NCI-H69 (cell line): ENCODE data around the gene LRCOL1.

Experiments
- DNase-seq: peaks from one replicate; lab custom pipeline; 2025; lab: John Stamatoyannopoulos, UW

The LRCOL1 gene

DNA sequence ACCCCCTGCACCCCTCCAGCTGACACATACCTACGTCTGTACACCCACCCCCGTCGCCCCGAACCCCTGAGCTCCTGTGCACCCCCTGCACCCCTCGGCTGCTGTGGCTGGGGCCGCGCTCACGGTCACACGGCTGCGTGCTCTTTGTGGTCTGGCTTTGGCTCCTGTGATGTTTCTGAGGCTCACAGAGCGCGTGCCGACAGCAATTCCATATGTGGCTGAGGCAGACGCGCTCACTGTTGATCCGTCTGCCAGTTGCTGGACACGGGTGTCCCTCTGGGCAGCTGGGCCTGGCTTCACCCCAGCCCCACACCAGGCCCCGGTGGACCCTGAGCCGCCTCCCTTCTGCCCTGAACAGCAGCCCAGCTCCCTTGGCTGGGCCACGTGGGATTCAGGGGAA, 46.5 kb downstream of the LRCOL1 start:
- DNase-seq = no peak

DNA sequence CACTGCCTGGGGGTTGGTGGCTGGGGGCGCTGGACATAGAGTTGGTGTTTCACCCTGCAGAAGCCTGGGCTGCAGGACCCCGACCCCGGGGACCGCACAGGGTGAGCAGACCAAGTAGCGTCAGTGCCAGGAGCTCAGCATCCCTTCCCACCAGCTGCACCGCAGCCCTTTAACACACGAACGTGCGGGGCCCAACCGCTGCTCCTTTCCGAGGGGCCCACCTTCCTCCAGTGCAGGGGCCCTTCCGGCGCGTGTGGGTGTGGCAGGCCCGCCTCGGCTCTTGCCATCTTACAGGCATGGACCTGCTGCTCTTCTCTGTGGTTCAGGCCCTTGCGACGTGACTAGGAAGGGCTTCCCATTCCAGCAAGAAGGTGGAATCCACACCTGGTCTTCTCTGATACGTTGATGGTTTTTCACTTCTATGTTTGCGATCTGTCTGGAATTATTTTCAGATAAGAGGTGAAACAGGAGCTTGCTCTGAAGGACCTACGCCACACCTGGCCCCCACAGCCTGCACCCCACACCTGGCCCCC, 47.8 kb downstream of the LRCOL1 start:
- no peak for DNase-seq

- DNase-seq = peak; percentile 35
Measured at GRCh38 chr12:132561427-132562156, 48.8 kb downstream of the LRCOL1 start.

DNA sequence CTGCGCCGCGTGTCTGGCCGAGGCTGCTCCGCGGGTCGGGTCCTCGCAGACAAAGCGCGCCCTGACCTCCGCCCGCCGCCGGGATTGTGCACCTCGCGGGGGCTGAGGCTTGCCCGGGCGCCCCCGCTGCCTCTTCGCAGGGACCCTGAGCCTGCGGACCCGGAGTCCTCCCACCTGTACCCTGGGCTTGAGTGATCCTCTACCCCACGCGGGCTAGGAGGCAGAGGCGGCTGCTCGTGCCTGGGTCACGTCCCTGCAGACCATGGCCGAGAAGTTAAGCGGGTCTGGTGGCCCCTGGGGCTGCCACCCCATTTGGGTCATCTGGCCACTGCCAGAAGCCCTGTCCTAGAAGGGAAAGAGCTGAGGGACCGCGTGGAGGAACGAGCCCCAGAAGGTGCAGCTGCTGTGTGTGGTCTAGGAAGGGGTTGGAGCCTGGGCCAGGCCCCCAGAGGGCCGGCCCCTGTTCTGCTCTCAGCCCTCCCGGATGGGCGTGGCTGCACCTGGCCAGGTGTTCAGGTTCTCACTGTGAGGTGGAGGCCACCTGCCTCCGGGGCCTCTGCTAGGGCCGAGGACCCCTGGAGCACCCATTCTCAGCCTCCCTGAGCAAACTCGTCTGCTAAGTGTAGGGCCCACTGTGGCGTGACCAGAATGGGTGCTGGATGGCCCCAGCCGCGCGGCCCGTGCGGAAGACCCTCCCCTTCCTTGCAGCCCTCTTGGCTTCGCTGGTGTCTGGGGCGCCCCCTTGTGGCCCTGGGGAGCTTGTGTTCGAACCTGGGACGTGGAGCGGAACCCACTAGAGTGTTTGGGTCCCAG, 49.6 kb downstream of the LRCOL1 start:
- DNase-seq = peak; percentile 93

GRCh38 chr12:132560364-132560613, 50.1 kb downstream of the LRCOL1 start:
- peak; percentile 71 for DNase-seq

DNA sequence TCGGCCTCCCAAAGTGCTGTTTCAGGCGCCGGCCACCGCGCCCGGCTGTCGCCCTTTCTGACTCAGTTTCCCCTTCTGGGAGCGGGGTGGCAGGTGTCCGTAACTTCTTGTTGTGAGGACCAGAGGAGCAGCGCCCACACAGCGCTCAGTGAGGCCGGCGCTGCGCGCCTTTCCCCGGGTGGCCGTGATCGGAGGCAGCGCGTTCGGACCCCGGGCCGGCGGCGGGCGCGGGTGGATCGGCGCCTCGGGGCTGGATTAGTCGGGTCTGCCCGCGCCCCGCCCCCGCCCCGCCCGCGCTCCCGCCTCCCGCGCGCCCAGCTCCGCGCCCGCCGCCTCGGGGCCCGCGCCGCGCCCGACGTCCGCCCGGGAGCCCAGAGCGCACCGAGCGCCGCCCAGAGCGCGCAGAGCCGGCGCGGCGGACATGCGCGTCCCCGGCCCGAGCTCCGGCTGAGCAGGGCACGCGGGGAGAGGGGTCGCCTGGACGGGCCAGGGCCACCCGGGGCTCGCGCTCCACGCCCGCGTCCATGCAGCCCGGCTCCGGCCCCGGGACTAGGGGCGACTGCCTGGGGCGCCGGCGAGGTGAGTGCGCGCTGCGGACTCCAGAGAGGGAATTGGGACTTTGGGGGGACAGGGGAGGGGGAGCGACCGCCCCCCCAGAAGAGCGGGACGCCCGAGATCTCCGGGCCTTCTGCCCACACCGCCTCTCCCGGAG, 50.6 kb downstream of the LRCOL1 start:
- peak; percentile 90 for DNase-seq

GRCh38 chr12:132558861-132559623, 51.3 kb downstream of the LRCOL1 start:
- peak; percentile 52 for DNase-seq

DNA sequence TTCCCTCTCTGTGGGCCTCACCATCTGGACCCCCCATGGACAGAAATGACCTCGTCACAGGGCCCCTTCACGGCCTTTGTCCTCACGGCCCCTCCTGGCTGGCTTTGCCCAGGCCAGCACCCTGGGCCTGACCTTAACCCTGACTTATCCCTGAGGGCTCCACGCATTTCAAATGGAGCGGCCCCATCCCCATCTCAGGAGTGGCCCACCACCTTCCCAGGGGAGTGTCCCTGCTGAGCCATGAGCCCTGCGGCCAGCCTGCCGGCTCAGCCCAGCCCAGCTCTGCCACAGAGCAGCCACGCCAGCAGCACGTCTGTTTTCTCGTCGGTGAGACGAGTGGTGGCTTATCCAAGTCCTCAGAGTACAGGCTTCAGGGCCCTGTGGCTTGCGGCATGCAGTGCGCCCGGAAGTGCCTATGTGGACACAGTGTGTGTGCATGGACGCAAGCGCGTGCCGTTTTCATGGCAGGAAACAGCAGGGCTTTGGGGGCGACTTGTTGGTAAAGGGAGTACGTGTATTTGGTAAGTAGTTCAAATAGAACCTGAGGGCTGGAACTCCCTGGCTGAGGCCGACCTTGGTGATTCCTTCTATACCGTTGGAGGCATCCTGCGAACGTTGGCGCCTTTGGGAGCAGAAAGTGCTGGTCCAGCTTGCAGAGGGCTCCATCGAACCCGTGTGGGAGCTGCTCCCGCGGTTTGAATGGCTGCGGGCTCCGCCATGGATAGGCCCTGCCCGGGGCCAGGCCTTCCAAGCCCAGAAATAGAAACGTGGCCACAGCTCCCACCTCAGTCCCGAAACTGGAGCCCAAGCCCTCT, 52.1 kb downstream of the LRCOL1 start:
- peak; percentile 39 for DNase-seq

DNA sequence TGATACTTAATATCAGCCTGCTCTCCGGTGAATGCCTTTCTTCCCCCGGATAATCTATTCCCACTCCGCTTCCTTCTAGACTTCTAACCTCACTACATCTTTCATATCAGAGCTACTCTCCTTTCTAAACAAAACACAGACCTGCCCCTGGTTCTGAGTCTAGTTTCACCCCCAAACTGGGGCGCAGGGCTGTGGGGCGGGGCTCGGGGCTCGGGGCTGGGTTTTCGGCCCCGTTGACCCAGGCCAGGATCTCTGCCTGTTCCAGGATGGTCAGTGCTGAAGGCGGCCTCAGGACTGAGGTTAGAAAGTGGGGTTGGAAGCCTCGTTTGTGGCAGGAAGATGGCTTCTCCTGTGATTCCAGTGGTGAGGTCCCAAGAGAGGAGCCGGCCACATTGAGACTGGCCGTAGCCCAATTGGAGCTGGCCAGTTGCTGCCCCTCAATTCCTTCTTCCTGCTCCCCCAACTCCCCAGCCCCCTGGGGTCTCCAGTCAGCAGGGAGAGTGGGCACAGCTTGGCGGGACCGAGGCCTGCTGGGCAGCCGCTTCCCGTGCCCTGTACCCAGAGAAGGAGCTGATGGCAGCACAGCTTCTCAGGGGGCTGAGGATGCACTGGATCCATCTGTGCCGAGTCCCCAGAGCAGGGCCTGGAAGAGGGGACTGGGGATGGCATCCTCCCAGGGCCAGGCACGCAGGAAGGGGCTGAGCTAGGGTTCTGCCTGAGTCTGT, 52.9 kb downstream of the LRCOL1 start:
- no peak for DNase-seq

- DNase-seq = no peak
Measured at GRCh38 chr12:132556801-132557200, 53.6 kb downstream of the LRCOL1 start.

GRCh38 chr12:132556216-132556615, 54.2 kb downstream of the LRCOL1 start:
- no peak for DNase-seq

- DNase-seq = no peak
Measured at GRCh38 chr12:132555686-132556085, 54.7 kb downstream of the LRCOL1 start.

GRCh38 chr12:132554845-132555630, 55.3 kb downstream of the LRCOL1 start:
- no peak for DNase-seq
